ENCODE results near the gene TRAF3IP1. TPM values are rescaled to one million over a fixed set of nuclear protein-coding genes. Genes with fewer than 3 reads are reported as not detected.

The TRAF3IP1 gene
- total and polyA plus RNA-seq, 9 donors, result 4.4 to 11.5 (median 8.3) TPM

DNA sequence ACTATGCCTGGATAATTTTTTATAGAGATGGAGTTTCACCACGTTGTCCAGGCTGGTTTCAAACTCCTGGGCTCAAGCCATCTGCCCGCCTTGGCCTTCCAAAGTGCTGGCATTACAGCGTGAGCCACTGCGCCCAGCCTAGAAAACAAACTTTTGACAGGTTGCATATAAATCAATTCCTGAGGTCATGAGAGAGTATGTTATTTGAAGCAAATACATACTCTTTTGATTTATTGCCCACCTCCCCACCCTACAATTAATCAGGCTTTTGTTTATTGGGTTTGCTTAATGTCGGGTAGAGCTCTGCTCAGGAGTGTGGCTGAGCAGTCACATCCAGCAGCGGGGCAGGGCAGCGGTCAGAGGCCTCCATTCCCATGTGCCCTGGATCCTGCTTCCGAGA, 68.5 kb downstream of the TRAF3IP1 start:
- H3K9me3 ChIP-seq (replicated peaks; ENCODE audit: control insufficient read depth, low read depth, low read length), result no peaks in the 10 kb centered on the region
- no peak overlapping the region for H3K4me3 ChIP-seq (ENCODE audit: low read length)
- H3K27me3 ChIP-seq (ENCODE audit: control insufficient read depth, insufficient read depth, low read length), result no peaks in the 10 kb centered on the region
- no CpG with 5 or more reads among the region's 8 CpGs for WGBS (ENCODE audit: insufficient coverage)
- H3K4me1 ChIP-seq (ENCODE audit: control insufficient read depth, insufficient read depth, low read length), result peaks cover 6% of the 10 kb centered on the region
- no peaks in the 10 kb centered on the region for H3K36me3 ChIP-seq (ENCODE audit: control insufficient read depth, insufficient read depth, low read length)
- H3K27ac ChIP-seq (ENCODE audit: low read length), result no peak overlapping the region
- no peak for DNase-seq

DNA sequence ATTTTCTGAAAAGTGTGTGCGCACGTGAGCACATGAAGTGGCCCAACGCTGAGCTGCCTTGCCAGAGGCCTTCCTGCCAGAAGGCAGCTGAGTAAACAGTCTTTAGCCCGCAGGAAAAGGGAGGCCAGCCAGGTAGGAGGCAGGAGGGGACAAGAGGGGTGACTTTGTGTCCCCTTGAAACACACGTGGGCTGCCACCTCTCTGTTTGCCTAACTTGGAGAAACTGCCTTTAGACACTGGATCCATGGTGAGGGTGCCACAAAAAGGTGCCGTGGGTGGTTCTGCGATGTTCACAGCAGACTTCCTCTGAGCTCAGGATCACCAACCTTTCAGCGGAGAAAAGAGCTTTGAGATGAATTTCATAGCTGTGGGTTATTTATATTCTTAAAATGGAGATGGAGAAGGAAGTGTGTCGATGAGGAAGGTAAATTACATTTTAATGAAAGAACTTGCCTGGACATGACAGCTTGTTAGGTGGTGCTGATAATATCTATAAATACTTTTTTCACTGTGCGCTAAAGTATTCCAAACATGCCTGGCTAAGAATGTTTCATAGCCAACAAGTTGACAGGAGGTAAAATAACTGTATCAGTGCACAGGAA, 69.8 kb downstream of the TRAF3IP1 start:
- Histone ChIP-seq H3K9me3 (replicated peaks; ENCODE audit: control insufficient read depth, low read depth, low read length) (no peaks in the 10 kb centered on the region), H3K27me3 (ENCODE audit: control insufficient read depth, insufficient read depth, low read length) (no peaks in the 10 kb centered on the region), H3K4me1 (ENCODE audit: control insufficient read depth, insufficient read depth, low read length) (peaks cover 6% of the 10 kb centered on the region), H3K36me3 (ENCODE audit: control insufficient read depth, insufficient read depth, low read length) (no peaks in the 10 kb centered on the region), H3K4me3 (ENCODE audit: low read length) (no peak overlapping the region), H3K27ac (ENCODE audit: low read length) (peak overlapping the region; percentile 51)
- 66% methylated on average over 7 of the region's 10 CpGs for WGBS (ENCODE audit: insufficient coverage)
- DNase-seq, result peak; percentile 11

DNA sequence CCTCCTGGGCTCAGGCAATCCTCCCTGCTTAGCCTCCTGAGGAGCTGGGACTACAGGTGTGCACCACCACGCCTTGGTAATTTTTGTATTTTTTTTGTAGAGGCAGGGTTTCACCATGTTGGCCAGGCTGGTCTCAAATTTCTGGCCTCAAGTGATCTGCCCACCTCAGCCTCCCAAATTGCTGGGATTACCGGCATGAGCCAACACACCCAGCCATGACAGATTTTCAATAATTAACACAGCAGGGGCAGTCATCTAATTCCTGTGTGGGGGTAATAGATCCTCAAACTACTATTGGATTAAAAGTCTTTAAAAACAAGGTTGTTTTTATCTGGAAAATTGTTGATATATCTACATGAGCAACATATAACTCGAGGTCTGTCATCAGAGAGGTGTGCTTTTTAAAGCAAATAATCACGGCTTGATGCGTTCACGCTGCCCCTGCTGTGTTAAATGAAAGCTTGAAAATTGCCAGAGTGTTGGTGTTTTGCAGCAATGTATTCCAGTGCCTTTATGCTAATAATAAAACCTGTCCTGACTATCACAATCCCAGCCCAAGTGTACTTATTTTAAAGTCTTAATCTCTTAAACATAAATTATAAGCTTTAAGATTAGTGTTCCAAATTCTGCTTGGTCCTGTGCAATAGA, 70.8 kb downstream of the TRAF3IP1 start:
- H3K27ac ChIP-seq (ENCODE audit: low read length), result no peak overlapping the region
- H3K4me3 ChIP-seq (ENCODE audit: low read length), result no peak overlapping the region
- H3K36me3 ChIP-seq (ENCODE audit: control insufficient read depth, insufficient read depth, low read length), result no peaks in the 10 kb centered on the region
- H3K27me3 ChIP-seq (ENCODE audit: control insufficient read depth, insufficient read depth, low read length), result no peaks in the 10 kb centered on the region
- H3K4me1 ChIP-seq (ENCODE audit: control insufficient read depth, insufficient read depth, low read length), result peaks cover 6% of the 10 kb centered on the region
- H3K9me3 ChIP-seq (replicated peaks; ENCODE audit: control insufficient read depth, low read depth, low read length), result no peaks in the 10 kb centered on the region
- WGBS (ENCODE audit: insufficient coverage), result no CpG with 5 or more reads among the region's 6 CpGs
- DNase-seq, result no peak

DNA sequence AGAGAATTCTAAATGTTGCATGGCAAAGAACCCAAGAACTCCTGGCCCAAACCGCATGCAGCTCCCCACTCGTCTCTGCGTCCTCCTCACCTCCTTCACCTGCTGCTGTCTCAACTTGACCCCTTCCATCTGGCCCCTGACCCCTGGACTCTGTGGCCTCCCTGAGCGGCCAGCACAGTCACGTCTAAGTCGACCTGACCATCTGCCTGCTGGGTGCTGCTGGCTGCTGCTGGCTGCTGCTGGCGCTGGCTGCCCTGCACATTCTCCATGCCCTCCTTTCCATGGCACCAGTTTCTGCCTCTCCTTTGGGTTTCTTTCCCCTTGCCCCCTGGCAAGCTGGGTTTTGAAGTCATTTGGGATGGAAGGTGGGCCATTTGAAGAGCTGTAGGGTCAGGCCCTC, 76.3 kb downstream of the TRAF3IP1 start:
- Histone ChIP-seq H3K9me3 (replicated peaks; ENCODE audit: control insufficient read depth, low read depth, low read length) (no peaks in the 10 kb centered on the region), H3K4me3 (ENCODE audit: low read length) (no peak overlapping the region), H3K27ac (ENCODE audit: low read length) (no peak overlapping the region), H3K27me3 (ENCODE audit: control insufficient read depth, insufficient read depth, low read length) (no peaks in the 10 kb centered on the region), H3K36me3 (ENCODE audit: control insufficient read depth, insufficient read depth, low read length) (peaks cover 2% of the 10 kb centered on the region), H3K4me1 (ENCODE audit: control insufficient read depth, insufficient read depth, low read length) (no peaks in the 10 kb centered on the region)
- no peak for DNase-seq
- WGBS (ENCODE audit: insufficient coverage), result 67% methylated on average over 6 of the region's 7 CpGs

DNA sequence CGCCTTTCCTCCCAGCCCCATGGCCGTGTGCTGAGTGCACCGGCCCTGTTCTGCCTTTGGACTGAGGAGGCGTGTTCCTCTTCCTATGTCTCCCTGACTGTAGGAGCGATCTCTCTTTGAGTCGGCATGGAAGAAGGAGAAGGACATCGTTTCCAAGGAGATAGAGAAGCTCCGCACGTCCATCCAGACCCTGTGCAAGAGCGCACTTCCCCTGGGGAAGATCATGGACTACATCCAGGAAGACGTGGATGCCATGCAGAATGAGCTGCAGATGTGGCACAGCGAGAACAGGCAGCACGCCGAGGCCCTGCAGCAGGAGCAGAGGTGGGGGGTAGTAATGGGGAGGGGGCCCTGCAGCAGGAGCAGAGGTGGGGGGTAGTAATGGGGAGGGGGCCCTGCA, 77.0 kb downstream of the TRAF3IP1 start:
- no peaks in the 10 kb centered on the region for H3K27me3 ChIP-seq (ENCODE audit: control insufficient read depth, insufficient read depth, low read length)
- H3K27ac ChIP-seq (ENCODE audit: low read length), result no peak overlapping the region
- 36% methylated on average over 12 of the region's 14 CpGs for WGBS (ENCODE audit: insufficient coverage)
- no peak for DNase-seq
- H3K9me3 ChIP-seq (replicated peaks; ENCODE audit: control insufficient read depth, low read depth, low read length), result no peaks in the 10 kb centered on the region
- no peaks in the 10 kb centered on the region for H3K4me1 ChIP-seq (ENCODE audit: control insufficient read depth, insufficient read depth, low read length)
- peaks cover 2% of the 10 kb centered on the region for H3K36me3 ChIP-seq (ENCODE audit: control insufficient read depth, insufficient read depth, low read length)
- no peak overlapping the region for H3K4me3 ChIP-seq (ENCODE audit: low read length)

DNA sequence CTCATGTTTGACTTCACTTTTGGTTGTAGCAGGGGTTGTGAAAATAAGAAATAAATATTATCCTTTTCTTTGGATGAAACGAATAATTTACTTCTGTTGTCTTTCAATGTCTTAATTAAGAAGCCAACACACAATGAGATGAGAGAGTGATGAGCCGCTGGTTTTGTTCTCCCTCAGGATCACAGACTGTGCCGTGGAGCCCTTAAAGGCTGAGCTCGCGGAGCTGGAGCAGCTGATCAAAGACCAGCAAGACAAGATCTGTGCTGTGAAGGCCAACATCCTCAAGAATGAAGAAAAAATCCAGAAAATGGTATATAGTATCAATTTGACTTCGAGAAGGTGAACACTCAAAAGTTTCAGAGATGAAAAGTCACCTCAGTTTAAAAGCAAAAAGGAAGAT, 78.3 kb downstream of the TRAF3IP1 start:
- Histone ChIP-seq H3K27me3 (ENCODE audit: control insufficient read depth, insufficient read depth, low read length) (no peaks in the 10 kb centered on the region), H3K9me3 (replicated peaks; ENCODE audit: control insufficient read depth, low read depth, low read length) (no peaks in the 10 kb centered on the region), H3K4me3 (ENCODE audit: low read length) (no peak overlapping the region), H3K36me3 (ENCODE audit: control insufficient read depth, insufficient read depth, low read length) (peaks cover 2% of the 10 kb centered on the region), H3K4me1 (ENCODE audit: control insufficient read depth, insufficient read depth, low read length) (no peaks in the 10 kb centered on the region), H3K27ac (ENCODE audit: low read length) (no peak overlapping the region)
- 64% methylated on average over 4 of the region's 6 CpGs for WGBS (ENCODE audit: insufficient coverage)
- no peak for DNase-seq

DNA sequence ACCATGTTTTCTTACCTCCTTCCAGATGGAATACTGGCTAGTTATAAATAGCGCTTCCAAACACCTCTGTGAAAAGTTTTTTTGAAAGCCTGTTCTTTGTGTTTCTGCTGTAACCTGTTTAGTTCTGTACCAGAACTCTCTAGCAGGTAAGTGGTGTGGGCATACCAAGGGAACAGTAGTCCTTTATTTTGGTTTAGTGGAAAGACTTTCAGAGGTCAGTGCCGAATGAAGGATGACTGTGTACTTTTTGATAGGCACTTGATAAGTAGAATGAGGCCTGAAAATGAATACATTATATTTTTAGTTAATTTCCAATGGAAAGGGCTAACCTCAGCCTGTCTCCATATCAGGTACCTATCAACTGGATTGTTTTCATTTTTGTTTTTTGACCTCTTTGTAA, 78.8 kb downstream of the TRAF3IP1 start:
- Histone ChIP-seq H3K27ac (ENCODE audit: low read length) (no peak overlapping the region), H3K4me3 (ENCODE audit: low read length) (no peak overlapping the region), H3K27me3 (ENCODE audit: control insufficient read depth, insufficient read depth, low read length) (no peaks in the 10 kb centered on the region), H3K36me3 (ENCODE audit: control insufficient read depth, insufficient read depth, low read length) (peaks cover 2% of the 10 kb centered on the region), H3K4me1 (ENCODE audit: control insufficient read depth, insufficient read depth, low read length) (no peaks in the 10 kb centered on the region), H3K9me3 (replicated peaks; ENCODE audit: control insufficient read depth, low read depth, low read length) (no peaks in the 10 kb centered on the region)
- no peak for DNase-seq
- WGBS (ENCODE audit: insufficient coverage), result no CpG with 5 or more reads among the region's 2 CpGs

DNA sequence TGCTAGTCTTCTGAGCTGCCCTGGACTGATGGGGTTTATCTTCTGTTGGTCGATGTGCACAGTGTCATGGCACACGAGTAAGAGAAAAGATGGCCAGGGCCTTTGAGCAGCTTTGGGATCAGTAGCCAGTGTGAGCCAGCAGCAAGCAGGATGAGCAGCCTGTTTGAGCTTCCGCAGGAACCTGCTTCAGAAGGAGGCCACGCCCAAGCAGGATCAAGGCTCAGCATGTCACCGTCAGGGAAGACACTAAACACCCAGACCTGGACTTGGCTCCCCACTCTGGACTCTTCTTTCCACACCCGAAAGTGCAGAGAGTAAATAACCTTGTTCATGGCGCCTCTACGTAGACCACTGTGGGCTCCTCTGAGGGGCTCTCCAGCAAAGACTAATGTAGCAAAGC, 81.2 kb downstream of the TRAF3IP1 start:
- no peaks in the 10 kb centered on the region for H3K4me1 ChIP-seq (ENCODE audit: control insufficient read depth, insufficient read depth, low read length)
- H3K9me3 ChIP-seq (replicated peaks; ENCODE audit: control insufficient read depth, low read depth, low read length), result no peaks in the 10 kb centered on the region
- no peak overlapping the region for H3K27ac ChIP-seq (ENCODE audit: low read length)
- WGBS (ENCODE audit: insufficient coverage), result 91% methylated on average over 4 of the region's 8 CpGs
- no peaks in the 10 kb centered on the region for H3K27me3 ChIP-seq (ENCODE audit: control insufficient read depth, insufficient read depth, low read length)
- no peak for DNase-seq
- peaks cover 2% of the 10 kb centered on the region for H3K36me3 ChIP-seq (ENCODE audit: control insufficient read depth, insufficient read depth, low read length)
- H3K4me3 ChIP-seq (ENCODE audit: low read length), result no peak overlapping the region

DNA sequence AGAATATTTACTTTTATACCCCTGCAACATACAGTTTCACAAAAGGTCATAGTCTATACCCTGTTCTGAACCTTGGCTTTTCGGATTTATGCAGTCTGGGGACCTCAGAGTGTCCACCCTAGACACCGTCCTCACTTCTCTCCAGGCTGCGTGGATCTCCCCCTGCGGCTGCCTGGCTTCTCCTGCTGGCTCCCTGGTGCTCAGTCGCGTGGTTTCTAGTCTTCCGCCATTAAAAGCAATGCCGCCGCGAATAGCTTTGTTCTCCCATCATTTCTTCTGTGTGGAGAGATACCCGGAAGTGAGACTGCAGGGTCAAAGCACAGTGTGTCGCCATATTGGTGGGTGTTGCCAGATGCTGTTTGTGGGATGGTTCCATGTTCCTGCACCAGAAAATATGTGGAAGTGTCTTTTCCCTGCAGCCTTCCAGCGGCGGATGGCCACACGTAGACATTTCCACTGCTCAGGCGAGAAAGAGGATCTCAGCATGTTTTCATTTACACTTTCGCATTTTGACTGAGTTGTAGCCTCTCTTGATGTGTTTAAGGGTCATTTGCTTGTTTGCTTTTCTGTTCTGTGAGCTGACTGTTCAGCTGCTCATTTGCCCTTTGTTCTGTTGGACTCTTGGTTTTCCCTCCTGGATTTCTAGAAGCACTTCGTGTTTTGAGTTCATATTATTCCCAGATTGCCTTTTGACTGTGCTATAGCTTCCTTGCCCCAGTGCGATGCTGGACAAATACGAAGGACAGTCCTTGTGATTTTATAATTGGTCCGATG, 83.5 kb downstream of the TRAF3IP1 start:
- no peaks in the 10 kb centered on the region for H3K27me3 ChIP-seq (ENCODE audit: control insufficient read depth, insufficient read depth, low read length)
- no peak overlapping the region for H3K27ac ChIP-seq (ENCODE audit: low read length)
- peaks cover 8% of the 10 kb centered on the region for H3K36me3 ChIP-seq (ENCODE audit: control insufficient read depth, insufficient read depth, low read length)
- H3K4me3 ChIP-seq (ENCODE audit: low read length), result no peak overlapping the region
- H3K4me1 ChIP-seq (ENCODE audit: control insufficient read depth, insufficient read depth, low read length), result no peaks in the 10 kb centered on the region
- H3K9me3 ChIP-seq (replicated peaks; ENCODE audit: control insufficient read depth, low read depth, low read length), result no peaks in the 10 kb centered on the region
- WGBS (ENCODE audit: insufficient coverage), result 92% methylated on average over 10 of the region's 21 CpGs
- DNase-seq, result no peak

DNA sequence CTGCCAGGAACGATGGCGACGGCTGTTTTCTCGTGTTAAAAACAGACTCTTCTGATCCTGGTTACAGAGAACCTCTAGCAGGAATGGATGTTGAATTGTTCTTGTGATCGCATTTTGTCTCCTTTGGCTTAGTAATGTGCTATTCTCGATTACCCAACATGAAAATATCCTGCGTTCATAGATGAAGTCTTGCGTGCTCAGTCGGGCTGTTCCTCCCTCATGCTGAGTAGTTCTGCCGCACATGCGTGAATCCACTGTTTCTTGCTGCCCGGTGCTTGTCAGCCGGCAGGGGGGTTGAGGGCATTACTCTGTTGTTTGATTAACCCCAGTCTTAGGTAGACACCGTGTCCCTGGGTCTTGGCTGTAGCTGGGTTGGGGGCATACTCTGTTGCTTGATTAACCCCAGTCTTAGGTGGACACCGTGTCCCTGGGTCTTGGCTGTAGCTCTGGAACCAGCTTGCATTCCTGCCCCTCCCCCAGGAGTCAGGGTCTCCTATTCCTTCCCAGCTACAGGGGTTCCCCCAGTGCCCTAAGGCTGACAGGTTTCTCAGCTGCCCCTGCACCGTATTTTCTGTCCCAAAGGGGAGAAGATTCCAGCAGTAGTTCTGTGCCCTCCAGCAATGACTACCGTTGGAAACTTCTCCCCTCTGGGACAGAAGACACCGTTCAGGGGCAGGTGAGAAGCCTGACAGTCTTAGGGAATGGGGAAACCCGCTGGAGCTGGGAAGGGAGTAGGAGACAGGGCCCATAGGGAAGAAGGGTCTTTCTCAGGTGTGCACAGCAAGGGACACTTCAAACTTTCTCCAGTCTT, 84.3 kb downstream of the TRAF3IP1 start:
- WGBS (ENCODE audit: insufficient coverage), result 92% methylated on average over 8 of the region's 19 CpGs
- no peaks in the 10 kb centered on the region for H3K27me3 ChIP-seq (ENCODE audit: control insufficient read depth, insufficient read depth, low read length)
- H3K9me3 ChIP-seq (replicated peaks; ENCODE audit: control insufficient read depth, low read depth, low read length), result no peaks in the 10 kb centered on the region
- DNase-seq, result no peak
- H3K4me1 ChIP-seq (ENCODE audit: control insufficient read depth, insufficient read depth, low read length), result no peaks in the 10 kb centered on the region
- H3K36me3 ChIP-seq (ENCODE audit: control insufficient read depth, insufficient read depth, low read length), result peaks cover 8% of the 10 kb centered on the region
- H3K4me3 ChIP-seq (ENCODE audit: low read length), result no peak overlapping the region
- H3K27ac ChIP-seq (ENCODE audit: low read length), result no peak overlapping the region

Measured in muscle of leg (tissue), 11 donors.